GM12801 (cell line): Measurements from ENCODE around the gene OR8D1.

Experiments used
- TF ChIP-seq, protein P1 (sequence below): IDR thresholded peaks from one replicate; pipeline ENCODE4 v1.5.1; 2011; ENCODE audit warnings: control low read depth; ENCODE audit not compliant: insufficient read length; ENCODE audit errors: extremely low read depth

OR8D1 gene

GRCh38 chr11:124311269-124311668 lies 2.5 kb downstream of the OR8D1 start:
- TF ChIP-seq, protein P1, sequence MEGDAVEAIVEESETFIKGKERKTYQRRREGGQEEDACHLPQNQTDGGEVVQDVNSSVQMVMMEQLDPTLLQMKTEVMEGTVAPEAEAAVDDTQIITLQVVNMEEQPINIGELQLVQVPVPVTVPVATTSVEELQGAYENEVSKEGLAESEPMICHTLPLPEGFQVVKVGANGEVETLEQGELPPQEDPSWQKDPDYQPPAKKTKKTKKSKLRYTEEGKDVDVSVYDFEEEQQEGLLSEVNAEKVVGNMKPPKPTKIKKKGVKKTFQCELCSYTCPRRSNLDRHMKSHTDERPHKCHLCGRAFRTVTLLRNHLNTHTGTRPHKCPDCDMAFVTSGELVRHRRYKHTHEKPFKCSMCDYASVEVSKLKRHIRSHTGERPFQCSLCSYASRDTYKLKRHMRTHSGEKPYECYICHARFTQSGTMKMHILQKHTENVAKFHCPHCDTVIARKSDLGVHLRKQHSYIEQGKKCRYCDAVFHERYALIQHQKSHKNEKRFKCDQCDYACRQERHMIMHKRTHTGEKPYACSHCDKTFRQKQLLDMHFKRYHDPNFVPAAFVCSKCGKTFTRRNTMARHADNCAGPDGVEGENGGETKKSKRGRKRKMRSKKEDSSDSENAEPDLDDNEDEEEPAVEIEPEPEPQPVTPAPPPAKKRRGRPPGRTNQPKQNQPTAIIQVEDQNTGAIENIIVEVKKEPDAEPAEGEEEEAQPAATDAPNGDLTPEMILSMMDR, result no peak

DNA sequence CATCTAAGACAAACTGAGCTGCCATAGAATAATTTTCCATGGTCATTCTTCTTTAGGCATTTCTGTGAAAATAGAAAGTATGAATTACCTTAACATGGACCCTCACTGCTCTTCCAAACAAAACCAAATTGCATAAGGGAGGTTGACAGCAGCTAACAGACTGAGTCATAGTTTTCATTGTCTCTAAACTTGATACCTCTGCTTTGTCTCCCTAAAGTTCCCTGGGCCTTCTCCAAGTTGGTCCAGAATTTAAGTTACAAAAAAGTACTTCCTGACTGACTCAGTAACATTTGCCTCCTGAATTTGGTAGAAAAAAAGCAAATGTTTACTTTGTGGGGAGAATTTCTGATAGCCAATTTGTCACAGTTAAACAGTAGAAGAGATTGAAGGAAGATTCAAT lies 3.0 kb downstream of the OR8D1 start:
- TF ChIP-seq, protein P1, result no peak

- TF ChIP-seq, protein P1, result no peak
These were observed 6.7 kb downstream of the OR8D1 start for GRCh38 chr11:124307093-124307492.

GRCh38 chr11:124302347-124303125 lies 11.2 kb downstream of the OR8D1 start:
- TF ChIP-seq, protein P1, result no peak

- TF ChIP-seq, protein P1, result no peak
These were observed 12.2 kb downstream of the OR8D1 start for GRCh38 chr11:124301548-124301947.

GRCh38 chr11:124297921-124298320 lies 15.8 kb downstream of the OR8D1 start:
- TF ChIP-seq, protein P1, result no peak

DNA sequence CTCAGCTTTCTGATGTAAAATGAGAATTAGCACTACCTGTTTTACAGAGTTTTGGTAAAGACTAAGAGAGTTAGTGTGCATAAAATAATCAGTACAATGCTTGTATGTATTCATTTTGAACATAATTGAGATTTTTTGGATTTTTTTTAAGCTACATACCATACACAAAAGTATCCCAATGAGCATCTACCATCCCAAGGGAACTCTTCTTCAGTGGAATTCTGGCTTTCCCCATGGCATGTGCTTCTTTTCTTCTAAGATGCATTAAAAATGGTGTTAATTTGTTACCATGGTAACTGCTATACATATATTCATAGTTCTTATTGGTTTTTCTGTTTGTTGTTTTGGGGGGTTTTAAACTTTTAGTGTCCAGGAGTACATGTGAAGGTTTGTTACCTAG lies 17.7 kb downstream of the OR8D1 start:
- TF ChIP-seq, protein P1, result no peak
